ENCODE results near the gene FAM161B. TPM values are rescaled to one million over a fixed set of nuclear protein-coding genes. Genes with fewer than 3 reads are reported as not detected.
A peak's percentile ranks its signal among the peaks of the same experiment; 100 is the strongest.
"Not testable (repeated sequence)": the region's sequence is repeated elsewhere in the genome, so short reads cannot be mapped to it uniquely, and the experiment has no call there.

FAM161B gene
- total and polyA plus RNA-seq, 2 of the 13 experiments (the other 11 are each of a cell fraction or from before 2014, with no cell fraction given): 1.6 to 2.0 TPM

DNA sequence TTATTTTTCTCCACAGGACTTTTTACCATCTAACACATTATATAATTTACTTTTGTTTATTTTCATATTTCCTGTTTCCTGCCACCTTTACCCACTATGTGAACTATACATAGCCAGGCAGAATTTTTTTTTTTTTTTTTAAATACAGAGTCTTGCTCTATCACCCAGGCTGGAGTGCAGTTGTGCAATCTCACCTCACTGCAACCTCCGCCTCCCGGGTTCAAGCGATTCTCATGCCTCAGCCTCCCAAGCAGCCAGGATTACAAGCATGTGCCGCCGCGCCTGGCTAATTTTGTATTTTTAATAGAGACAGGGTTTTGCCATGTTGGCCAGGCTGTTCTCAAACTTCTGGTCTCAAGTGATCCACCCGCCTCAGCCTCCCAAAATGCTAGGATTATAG lies 45.0 kb upstream of the FAM161B start:
- Histone ChIP-seq H3K4me1 (ENCODE audit: insufficient read depth, low read length) (peaks cover 99% of the 10 kb centered on the region), H3K4me2 (ENCODE audit: low read depth, low read length) (peak overlapping the region; percentile 82), H3K9ac (ENCODE audit: insufficient read depth, low read depth, low read length) (0 out of 2 replicates have a peak overlapping the region, but pooled peaks have one; percentile 19), H3K27ac (ENCODE audit: extremely low read length, insufficient read depth, low read length) (peak overlapping the region; percentile 95), H3K4me3 (replicated peaks in 1 of 3; ENCODE audit: insufficient read depth in 1 of 3, low read depth in 2 of 3, low read length in 3 of 3) (peak overlapping the region in 2 of 3 experiments; percentile 46 to 66; a peak in 3 of 6 replicates)
- FAIRE-seq; DNase-seq (ENCODE audit: low spot score); H3K9me3 ChIP-seq (ENCODE audit: low read length); H4K20me1 ChIP-seq (ENCODE audit: insufficient read depth, low read length); H3K79me2 ChIP-seq (ENCODE audit: insufficient read depth, low read length); BruUV-seq (replicated peaks); H3K36me3 ChIP-seq (replicated peaks in 1 of 2; ENCODE audit: control insufficient read depth in 1 of 2, insufficient read depth in 2 of 2, low read length in 2 of 2); H3K27me3 ChIP-seq (ENCODE audit: control insufficient read depth in 1 of 2, insufficient read depth in 2 of 2, low read length in 2 of 2); H2AFZ ChIP-seq (ENCODE audit: low read length); ATAC-seq; in situ Hi-C loops (cut with HindIII; ENCODE audit: extremely low pct_ligation_motif_present, low pct_unique_long_range_greater_than_20kb); CTCF ChIA-PET (ENCODE audit: low intra/inter-chr PET ratio, low total read pairs): not testable (repeated sequence)
- intact Hi-C loops (cut with micrococcal nuclease; ENCODE audit: unreplicated experiment): loop anchor here (5.0 kb wide), 1 partner anchor 42 kb away; no protein-coding TSS in a partner anchor
- POLR2A ChIA-PET: interaction anchor here (5.4 kb wide), 1 partner anchor 24 kb away, joined by 70 read pairs; the partner anchor contains the start of genes BBOF1 and ENTPD5
- 56% methylated on average over 7 of the region's 7 CpGs for WGBS (ENCODE audit: low lambda C conversion rate)
- TF ChIP-seq, protein P1, sequence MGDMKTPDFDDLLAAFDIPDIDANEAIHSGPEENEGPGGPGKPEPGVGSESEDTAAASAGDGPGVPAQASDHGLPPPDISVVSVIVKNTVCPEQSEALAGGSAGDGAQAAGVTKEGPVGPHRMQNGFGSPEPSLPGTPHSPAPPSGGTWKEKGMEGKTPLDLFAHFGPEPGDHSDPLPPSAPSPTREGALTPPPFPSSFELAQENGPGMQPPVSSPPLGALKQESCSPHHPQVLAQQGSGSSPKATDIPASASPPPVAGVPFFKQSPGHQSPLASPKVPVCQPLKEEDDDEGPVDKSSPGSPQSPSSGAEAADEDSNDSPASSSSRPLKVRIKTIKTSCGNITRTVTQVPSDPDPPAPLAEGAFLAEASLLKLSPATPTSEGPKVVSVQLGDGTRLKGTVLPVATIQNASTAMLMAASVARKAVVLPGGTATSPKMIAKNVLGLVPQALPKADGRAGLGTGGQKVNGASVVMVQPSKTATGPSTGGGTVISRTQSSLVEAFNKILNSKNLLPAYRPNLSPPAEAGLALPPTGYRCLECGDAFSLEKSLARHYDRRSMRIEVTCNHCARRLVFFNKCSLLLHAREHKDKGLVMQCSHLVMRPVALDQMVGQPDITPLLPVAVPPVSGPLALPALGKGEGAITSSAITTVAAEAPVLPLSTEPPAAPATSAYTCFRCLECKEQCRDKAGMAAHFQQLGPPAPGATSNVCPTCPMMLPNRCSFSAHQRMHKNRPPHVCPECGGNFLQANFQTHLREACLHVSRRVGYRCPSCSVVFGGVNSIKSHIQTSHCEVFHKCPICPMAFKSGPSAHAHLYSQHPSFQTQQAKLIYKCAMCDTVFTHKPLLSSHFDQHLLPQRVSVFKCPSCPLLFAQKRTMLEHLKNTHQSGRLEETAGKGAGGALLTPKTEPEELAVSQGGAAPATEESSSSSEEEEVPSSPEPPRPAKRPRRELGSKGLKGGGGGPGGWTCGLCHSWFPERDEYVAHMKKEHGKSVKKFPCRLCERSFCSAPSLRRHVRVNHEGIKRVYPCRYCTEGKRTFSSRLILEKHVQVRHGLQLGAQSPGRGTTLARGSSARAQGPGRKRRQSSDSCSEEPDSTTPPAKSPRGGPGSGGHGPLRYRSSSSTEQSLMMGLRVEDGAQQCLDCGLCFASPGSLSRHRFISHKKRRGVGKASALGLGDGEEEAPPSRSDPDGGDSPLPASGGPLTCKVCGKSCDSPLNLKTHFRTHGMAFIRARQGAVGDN (CRISPR knock-in tag; IDR thresholded peaks at IDR 0.05): peak; percentile 46
- TF ChIP-seq, protein P2, sequence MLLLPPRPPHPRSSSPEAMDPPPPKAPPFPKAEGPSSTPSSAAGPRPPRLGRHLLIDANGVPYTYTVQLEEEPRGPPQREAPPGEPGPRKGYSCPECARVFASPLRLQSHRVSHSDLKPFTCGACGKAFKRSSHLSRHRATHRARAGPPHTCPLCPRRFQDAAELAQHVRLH (CRISPR knock-in tag; IDR thresholded peaks at IDR 0.05; ENCODE audit: borderline replicate concordance, low read depth): 0 out of 2 replicates have a peak, but pooled peaks have one; percentile 21
- TF ChIP-seq, protein P3, sequence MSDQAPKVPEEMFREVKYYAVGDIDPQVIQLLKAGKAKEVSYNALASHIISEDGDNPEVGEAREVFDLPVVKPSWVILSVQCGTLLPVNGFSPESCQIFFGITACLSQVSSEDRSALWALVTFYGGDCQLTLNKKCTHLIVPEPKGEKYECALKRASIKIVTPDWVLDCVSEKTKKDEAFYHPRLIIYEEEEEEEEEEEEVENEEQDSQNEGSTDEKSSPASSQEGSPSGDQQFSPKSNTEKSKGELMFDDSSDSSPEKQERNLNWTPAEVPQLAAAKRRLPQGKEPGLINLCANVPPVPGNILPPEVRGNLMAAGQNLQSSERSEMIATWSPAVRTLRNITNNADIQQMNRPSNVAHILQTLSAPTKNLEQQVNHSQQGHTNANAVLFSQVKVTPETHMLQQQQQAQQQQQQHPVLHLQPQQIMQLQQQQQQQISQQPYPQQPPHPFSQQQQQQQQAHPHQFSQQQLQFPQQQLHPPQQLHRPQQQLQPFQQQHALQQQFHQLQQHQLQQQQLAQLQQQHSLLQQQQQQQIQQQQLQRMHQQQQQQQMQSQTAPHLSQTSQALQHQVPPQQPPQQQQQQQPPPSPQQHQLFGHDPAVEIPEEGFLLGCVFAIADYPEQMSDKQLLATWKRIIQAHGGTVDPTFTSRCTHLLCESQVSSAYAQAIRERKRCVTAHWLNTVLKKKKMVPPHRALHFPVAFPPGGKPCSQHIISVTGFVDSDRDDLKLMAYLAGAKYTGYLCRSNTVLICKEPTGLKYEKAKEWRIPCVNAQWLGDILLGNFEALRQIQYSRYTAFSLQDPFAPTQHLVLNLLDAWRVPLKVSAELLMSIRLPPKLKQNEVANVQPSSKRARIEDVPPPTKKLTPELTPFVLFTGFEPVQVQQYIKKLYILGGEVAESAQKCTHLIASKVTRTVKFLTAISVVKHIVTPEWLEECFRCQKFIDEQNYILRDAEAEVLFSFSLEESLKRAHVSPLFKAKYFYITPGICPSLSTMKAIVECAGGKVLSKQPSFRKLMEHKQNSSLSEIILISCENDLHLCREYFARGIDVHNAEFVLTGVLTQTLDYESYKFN (CRISPR knock-in tag; conservative IDR thresholded peaks at IDR 0.05): 0 out of 2 replicates have a peak, but pooled peaks have one; percentile 16
- TF ChIP-seq SALL1 (CRISPR knock-in tag; IDR thresholded peaks at IDR 0.05) (peak; percentile 57; the same call in 1 of the 2 replicates), ADNP (CRISPR knock-in tag; IDR thresholded peaks at IDR 0.05) (peak; percentile 81), HDAC2 (CRISPR knock-in tag; IDR thresholded peaks at IDR 0.05) (0 out of 2 replicates have a peak, but pooled peaks have one; percentile 25), KDM1A (CRISPR knock-in tag; IDR thresholded peaks at IDR 0.05) (peak; percentile 58; the same call in 1 of the 2 replicates), ZBTB38 (CRISPR knock-in tag; IDR thresholded peaks at IDR 0.05) (peak; percentile 97), HDAC1 (CRISPR knock-in tag; IDR thresholded peaks at IDR 0.05) (peak; percentile 40; the same call in 1 of the 2 replicates)
- TF ChIP-seq, protein P4, sequence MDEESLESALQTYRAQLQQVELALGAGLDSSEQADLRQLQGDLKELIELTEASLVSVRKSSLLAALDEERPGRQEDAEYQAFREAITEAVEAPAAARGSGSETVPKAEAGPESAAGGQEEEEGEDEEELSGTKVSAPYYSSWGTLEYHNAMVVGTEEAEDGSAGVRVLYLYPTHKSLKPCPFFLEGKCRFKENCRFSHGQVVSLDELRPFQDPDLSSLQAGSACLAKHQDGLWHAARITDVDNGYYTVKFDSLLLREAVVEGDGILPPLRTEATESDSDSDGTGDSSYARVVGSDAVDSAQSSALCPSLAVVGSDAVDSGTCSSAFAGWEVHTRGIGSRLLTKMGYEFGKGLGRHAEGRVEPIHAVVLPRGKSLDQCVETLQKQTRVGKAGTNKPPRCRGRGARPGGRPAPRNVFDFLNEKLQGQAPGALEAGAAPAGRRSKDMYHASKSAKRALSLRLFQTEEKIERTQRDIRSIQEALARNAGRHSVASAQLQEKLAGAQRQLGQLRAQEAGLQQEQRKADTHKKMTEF (CRISPR knock-in tag; IDR thresholded peaks at IDR 0.05): peak; percentile 43; the same call in 1 of the 2 replicates

Data from HepG2 (cell line).